ENCODE data around the gene CNTN5. TPM values are rescaled to one million over a fixed set of nuclear protein-coding genes. Genes with fewer than 3 reads are reported as not detected.

The CNTN5 gene
- total and polyA plus RNA-seq, 10 of the 15 experiments (the other 5 are each of a cell fraction or from before 2014, with no cell fraction given): 0.01 TPM; not detected in 9

- TF ChIP-seq E4F1 (IDR thresholded peaks at IDR 0.05; ENCODE audit: borderline replicate concordance, partially characterized antibody): no peak
- no peak for TF ChIP-seq ASH2L (IDR thresholded peaks at IDR 0.05; ENCODE audit: borderline replicate concordance, low read depth)
- TF ChIP-seq ESRRA (IDR thresholded peaks at IDR 0.05; ENCODE audit: low read length): no peak
- no peak for TF ChIP-seq NBN (IDR thresholded peaks at IDR 0.05)
Observed at GRCh38 chr11:99327527-99327926, 306.8 kb downstream of the CNTN5 start (continued).

GRCh38 chr11:99333621-99334020 is 312.9 kb downstream of the CNTN5 start:
- no TSS peak for BruUV-seq (replicated peaks)
- intact Hi-C loops (cut with micrococcal nuclease; ENCODE audit: unreplicated experiment): no loop called here
- no peak overlapping the region for H3K27ac ChIP-seq (ENCODE audit: control insufficient read depth, insufficient read depth)
- ChIA-PET SMC1A (ENCODE audit: uncharacterized antibody, unreplicated experiment) (no interaction called here), CTCF (interaction anchor here (1.4 kb wide), 1 partner anchor 9 kb away, joined by 4 read pairs; no protein-coding TSS in a partner anchor), POLR2A (interaction anchor here (0.6 kb wide), 1 partner anchor 341 kb away, joined by 3 read pairs; no protein-coding TSS in a partner anchor), RAD21 (ENCODE audit: unreplicated experiment) (no interaction called here)
- in situ Hi-C loops (cut with MboI): no loop called here
- H3K27me3 ChIP-seq (replicated peaks in 1 of 2; ENCODE audit: control insufficient read depth in 2 of 2, insufficient read depth in 2 of 2, low read length in 1 of 2): no peaks in the 10 kb centered on the region
- no peaks in the 10 kb centered on the region for H3K36me3 ChIP-seq (ENCODE audit: control insufficient read depth in 2 of 2, insufficient read depth in 2 of 2, low read length in 1 of 2)
- no peaks in the 10 kb centered on the region for H3K4me1 ChIP-seq (ENCODE audit: control insufficient read depth, insufficient read depth, low read length)
- H2AFZ ChIP-seq (ENCODE audit: control insufficient read depth, low read depth, low read length): no peak overlapping the region
- no peak overlapping the region for H3K4me3 ChIP-seq
- no peak overlapping the region for H3K4me2 ChIP-seq (ENCODE audit: control insufficient read depth, insufficient read depth)
- no peaks in the 10 kb centered on the region for H4K20me1 ChIP-seq (ENCODE audit: control insufficient read depth, insufficient read depth)
- ATAC-seq (no peak), FAIRE-seq (no peak), DNase-seq (ENCODE audit: low read depth, low spot score) (no peak)
- H3K79me2 ChIP-seq (ENCODE audit: control insufficient read depth, insufficient read depth, low read length): no peaks in the 10 kb centered on the region
- 0% methylated on average over 1 of the region's 1 CpG for WGBS (ENCODE audit: insufficient coverage, insufficient replicate concordance, low lambda C conversion rate, missing lambda C conversion rate)
- no peaks in the 10 kb centered on the region for H3K9me3 ChIP-seq (replicated peaks; ENCODE audit: control insufficient read depth, insufficient read depth, low read length)
- H3K9ac ChIP-seq (ENCODE audit: control insufficient read depth, insufficient read depth, low read length): no peak overlapping the region
- TF ChIP-seq NKRF (conservative IDR thresholded peaks at IDR 0.05): no peak
- TF ChIP-seq RAD21 (IDR thresholded peaks at IDR 0.05; ENCODE audit: insufficient read depth, low read depth, low read length): no peak
- no peak for TF ChIP-seq E4F1 (IDR thresholded peaks at IDR 0.05; ENCODE audit: borderline replicate concordance, partially characterized antibody)
- TF ChIP-seq CREB1 (IDR thresholded peaks at IDR 0.05; ENCODE audit: low read depth): no peak
- TF ChIP-seq JUNB (IDR thresholded peaks at IDR 0.05): no peak
- no peak for TF ChIP-seq RB1 (IDR thresholded peaks at IDR 0.05; ENCODE audit: borderline replicate concordance)
- TF ChIP-seq NFIC (IDR thresholded peaks at IDR 0.05; ENCODE audit: low read depth, low read length): no peak
- no peak for TF ChIP-seq ZNF24 (IDR thresholded peaks at IDR 0.05)
- TF ChIP-seq TAF1 (IDR thresholded peaks at IDR 0.05; ENCODE audit: borderline replicate concordance, low read depth, low read length): no peak
- no peak for TF ChIP-seq SREBF2 (IDR thresholded peaks at IDR 0.05; ENCODE audit: low read length)
- TF ChIP-seq IRF3 (IDR thresholded peaks at IDR 0.05): no peak
- TF ChIP-seq ZNF217 (IDR thresholded peaks at IDR 0.05): no peak
